Forelimb muscle (tissue), 1 donor: ENCODE measurements around the gene CTSL. TPM values are rescaled to one million over a fixed set of nuclear protein-coding genes. Genes with fewer than 3 reads are reported as not detected.
"Not testable (repeated sequence)": the region's sequence is repeated elsewhere in the genome, so short reads cannot be mapped to it uniquely, and the experiment has no call there.

Source experiments
- DNase-seq: peaks from one replicate; pipeline ENCODE4 v3.0.0-alpha.2; 2013; ENCODE audit warnings: low read depth
- polyA plus RNA-seq: library from polyadenylated mRNA; unstranded; fragments of 120-200 nt; gene quantifications from one replicate; pipeline ENCODE4 v1.2.1, GENCODE V29; 2013; ENCODE audit not compliant: insufficient read length

CTSL gene
- polyA plus RNA-seq, 1 donor, result 37.8 TPM

- not testable (repeated sequence) for DNase-seq
Observed at GRCh38 chr9:87759980-87760379, 34.1 kb downstream of the CTSL start.

GRCh38 chr9:87760529-87760928 is 34.6 kb downstream of the CTSL start:
- DNase-seq, result no peak

GRCh38 chr9:87763286-87763685 is 37.4 kb downstream of the CTSL start:
- no peak for DNase-seq

GRCh38 chr9:87765521-87765920 is 39.6 kb downstream of the CTSL start:
- DNase-seq, result no peak

GRCh38 chr9:87766697-87767096 is 40.8 kb downstream of the CTSL start:
- no peak for DNase-seq

GRCh38 chr9:87770616-87771315 is 44.8 kb downstream of the CTSL start:
- no peak for DNase-seq

GRCh38 chr9:87771316-87772006 is 45.5 kb downstream of the CTSL start:
- no peak for DNase-seq

- DNase-seq, result no peak
Observed at GRCh38 chr9:87776481-87777379, 50.8 kb downstream of the CTSL start.

- no peak for DNase-seq
Observed at GRCh38 chr9:87778996-87779395, 53.1 kb downstream of the CTSL start.

Other genes with a start within 250 kb of the CTSL start
- gene DAPK1, start 228.3 kb upstream of the CTSL start, polyA plus RNA-seq, result 20.6 TPM
- not detected for gene SPATA31E1, start 156.8 kb downstream of the CTSL start, polyA plus RNA-seq
- 0.08 TPM for gene SPATA31C1, start 191.8 kb downstream of the CTSL start, polyA plus RNA-seq
- 7.3 TPM for gene CDK20, start 248.4 kb downstream of the CTSL start, polyA plus RNA-seq